Fibroblast of the conjunctiva (primary cell): ENCODE results near the gene CEP164.
"Not testable (repeated sequence)": the region's sequence is repeated elsewhere in the genome, so short reads cannot be mapped to it uniquely, and the experiment has no call there.

Source experiments
- DNase-seq: peaks from one replicate; pipeline ENCODE4 v3.0.0-alpha.2; 2010; ENCODE audit warnings: low read depth

Gene CEP164

DNA sequence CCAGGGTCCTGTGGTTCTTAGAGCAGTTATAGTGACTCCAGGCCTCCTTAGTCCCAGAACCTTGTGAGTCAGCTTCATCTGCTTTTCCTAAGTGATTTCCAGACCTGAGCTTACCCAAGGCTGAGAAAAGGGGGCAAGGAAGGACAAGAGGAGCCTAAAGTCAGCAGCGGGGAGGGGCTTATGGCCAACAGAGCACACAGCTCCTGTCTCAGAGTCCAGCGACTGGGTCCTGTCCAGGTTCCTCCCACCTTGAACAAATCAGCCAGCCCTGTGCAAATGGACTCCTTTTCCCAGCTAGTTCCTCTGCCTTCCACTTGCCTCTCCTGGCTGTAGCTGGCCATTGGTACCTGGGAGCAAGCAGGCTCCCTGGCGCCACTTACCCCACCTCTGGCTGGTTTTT, 22.5 kb upstream of the CEP164 start:
- DNase-seq = no peak

DNA sequence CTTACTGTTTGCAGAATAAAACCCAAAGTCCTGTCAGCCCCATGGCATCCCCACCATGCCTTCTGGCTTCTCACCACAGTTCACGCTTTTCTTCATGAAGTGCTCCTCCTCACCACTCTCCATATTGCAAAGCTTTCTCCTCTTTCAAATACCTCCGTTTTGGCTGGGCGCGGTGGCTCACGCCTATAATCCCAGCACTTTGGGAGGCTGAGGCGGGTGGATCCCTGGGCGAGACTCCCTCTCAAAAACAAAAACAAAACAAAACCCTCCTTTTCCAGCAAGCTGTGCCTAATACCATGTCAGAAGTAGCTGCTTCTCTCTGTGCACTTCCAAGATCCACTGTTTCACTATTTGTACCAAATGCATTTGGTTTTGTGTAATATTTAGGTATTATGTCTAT, 18.3 kb upstream of the CEP164 start:
- DNase-seq = no peak

DNA sequence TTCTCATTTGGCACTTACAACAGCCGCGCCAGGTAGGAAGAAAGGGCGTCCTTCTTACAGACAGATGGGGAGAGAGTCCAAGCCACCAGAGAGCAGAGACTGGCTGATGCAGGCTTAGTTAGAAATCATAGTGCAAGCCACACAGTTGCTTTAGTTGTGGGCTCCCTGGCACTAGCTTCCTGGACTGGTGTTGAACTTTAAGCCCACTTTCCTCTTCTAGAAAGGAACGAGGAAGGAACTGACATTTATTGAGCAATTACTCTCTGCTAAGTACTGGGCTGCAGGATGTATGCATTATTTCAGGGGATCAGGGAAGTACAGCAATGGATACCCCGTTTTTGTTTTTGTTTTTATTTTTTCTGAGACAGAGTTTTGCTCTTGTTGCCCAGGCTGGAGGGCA, 14.6 kb upstream of the CEP164 start:
- no peak for DNase-seq

- DNase-seq = no peak
These were observed 13.6 kb upstream of the CEP164 start for GRCh38 chr11:117313828-117314768.

DNA sequence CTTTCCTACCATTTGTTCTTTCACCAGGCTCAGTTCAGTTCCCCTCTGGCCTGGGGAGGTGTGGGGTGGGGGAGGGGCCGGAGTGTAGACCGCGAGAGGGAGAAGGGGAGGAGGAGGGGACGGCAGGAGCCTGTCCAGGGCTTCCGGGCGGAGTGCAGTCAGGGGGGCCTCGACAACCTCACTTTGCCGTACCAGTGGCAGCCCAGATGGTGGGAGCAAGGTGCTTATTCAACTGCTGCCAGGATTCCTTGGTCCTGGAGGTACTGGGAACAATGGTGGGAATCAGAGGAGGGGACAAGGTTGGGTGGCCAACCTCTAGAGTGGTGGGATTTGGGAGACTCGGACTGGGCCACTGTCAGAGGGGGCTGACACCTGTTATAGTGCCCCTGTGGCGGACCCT, 12.8 kb upstream of the CEP164 start:
- no peak for DNase-seq

GRCh38 chr11:117315285-117316196, 12.1 kb upstream of the CEP164 start:
- no peak for DNase-seq

DNA sequence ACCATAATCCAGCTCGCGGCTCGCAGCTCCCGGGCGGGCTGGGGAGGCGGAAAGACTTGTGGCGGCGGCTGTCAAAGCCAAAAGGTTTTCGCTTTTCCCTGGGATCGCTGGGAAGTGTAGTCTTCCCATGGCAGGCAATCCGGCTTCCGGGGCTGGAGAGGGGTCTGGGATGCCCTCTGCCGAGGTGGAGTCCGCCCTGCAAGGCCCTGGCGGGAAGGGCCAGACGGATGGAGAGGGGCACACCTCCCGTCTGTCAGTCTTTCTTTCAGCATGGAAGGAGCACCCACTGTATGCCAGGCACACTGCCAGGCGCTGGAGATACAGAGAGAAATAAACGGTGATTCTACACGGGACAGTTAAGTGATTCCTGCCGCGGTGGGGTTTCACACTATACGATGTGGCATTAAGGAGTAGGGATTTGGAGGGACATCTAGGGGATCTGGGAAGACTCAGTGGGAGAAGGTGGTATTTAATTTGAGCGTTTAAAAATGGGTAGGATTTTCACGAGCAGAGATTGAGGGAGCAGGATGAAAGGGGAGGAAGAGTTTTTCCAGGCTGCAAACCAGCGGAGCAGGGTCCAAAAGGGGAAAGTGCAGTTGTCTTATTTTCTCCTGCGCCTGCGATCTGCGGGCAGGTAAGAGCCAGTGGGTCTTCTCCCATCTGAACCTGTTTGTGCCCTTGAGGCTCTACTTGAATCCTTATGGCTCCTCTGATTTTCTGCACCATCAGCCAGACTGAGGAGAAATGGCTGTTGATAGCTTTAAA, 11.3 kb upstream of the CEP164 start, which contains the start of gene BACE1:
BACE1 (minus strand) TSS at position 60 of the 765 bp plus-strand sequence. CDS start 461 bp downstream, outside the sequence.
- peak; percentile 81 for DNase-seq

DNA sequence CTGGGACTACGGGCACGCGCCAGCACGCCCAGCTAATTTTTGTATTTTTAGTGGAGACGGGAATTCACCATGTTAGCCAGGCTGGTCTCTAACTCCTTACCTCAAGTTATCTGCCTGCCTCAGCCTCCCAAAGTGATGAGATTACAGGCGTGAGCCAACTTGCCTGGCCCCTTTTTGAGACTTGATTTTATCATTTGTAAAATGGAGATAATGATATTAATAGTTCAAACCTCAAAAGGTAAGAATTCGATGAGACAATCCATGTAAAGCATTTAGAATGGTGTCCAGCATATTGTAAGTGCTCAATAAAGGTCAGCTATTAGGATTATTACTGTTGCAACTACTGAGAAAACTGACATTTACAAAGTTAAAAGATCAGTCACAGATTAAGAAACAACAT, 8.9 kb upstream of the CEP164 start:
- no peak for DNase-seq

DNA sequence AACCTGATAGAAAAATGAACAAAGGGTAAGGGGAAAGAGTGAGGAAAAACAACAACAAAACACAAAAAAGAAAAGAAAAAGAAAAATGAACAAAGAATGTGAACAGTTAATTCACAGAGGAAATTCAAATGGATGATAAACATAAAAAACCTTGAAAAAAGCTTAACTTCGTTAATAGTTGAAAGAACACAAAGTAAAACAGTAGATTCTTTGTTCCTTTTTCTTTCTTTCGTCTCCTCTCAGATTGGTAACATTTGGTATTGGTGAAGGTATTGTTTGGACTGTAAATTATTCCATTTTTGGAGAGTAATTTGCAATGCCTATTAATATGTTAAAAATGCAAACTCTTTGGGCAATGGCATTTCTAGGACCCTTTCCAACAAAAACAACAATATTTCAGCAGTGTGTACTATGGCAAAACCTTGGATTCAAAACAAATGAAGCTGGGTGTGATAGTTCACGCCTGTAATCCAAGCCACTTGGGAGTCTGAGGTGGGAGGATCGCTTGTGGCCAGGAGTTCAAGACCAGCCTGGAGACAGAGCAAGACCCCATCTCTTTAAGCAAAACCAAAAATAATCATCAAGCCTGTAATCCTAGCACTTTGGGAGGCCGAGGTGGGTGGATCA, 8.3 kb upstream of the CEP164 start:
- peak; percentile 76 for DNase-seq

DNA sequence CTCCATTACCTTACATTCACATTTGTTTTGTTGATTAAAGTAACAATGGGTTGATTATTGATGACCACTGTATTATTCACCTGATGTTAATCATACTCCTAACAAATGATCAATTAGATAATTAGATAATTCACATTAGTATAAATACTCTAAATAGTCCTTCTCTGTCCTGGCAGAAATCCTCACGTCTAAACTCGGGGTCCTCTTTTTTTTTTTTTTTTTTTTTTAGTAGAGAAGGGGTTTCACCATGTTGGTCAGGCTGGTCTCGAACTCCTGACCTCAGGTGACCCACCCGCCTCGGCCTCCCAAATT, 443 bp upstream of the CEP164 start:
- DNase-seq = not testable (repeated sequence)

GRCh38 chr11:117328375-117329010, 839 bp downstream of the CEP164 start:
- DNase-seq = peak; percentile 4

DNA sequence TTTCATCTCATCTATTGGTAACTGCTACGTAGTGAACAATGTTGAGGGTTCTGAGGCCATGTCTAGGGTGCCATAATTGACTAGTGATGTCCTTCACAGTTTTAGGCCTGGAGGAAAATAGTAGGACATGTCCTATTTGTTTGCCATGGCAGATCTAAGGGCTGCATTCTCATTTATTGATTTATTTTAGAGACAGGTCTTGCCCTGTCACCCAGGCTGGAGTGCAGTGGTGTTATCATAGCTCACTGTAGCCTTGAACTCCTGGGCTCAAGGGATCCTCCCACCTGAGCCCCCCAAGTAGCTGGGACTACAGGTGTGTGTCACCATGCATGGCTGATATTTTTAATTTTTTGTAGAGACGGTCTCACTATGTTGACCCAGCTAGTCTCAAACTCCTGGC, 5.2 kb downstream of the CEP164 start:
- DNase-seq = no peak

- DNase-seq = no peak
These were observed 6.3 kb downstream of the CEP164 start for GRCh38 chr11:117333917-117334316.

DNA sequence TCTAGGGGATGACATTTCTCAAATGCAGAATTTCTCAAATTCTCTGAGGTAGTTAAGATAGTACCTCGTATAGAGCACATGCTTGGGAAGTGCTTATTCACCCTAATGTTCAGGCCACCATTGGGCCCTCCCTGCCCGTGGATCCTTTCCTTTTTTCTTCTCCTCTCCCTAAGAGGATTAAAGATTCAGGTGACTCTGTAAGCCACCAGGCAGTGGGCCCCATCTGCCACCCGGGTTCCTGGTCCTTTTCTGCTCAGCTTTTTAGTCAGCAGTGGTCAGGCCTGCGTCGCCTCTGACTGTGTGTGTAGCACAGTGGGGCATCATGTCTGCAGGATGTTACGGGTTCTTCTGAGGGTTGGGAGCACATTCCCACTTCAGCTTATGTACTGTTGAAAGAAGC, 7.2 kb downstream of the CEP164 start:
- DNase-seq = no peak

GRCh38 chr11:117335399-117335798, 7.7 kb downstream of the CEP164 start:
- DNase-seq = no peak

GRCh38 chr11:117337076-117337475, 9.4 kb downstream of the CEP164 start:
- DNase-seq = no peak

- no peak for DNase-seq
These were observed 17.4 kb downstream of the CEP164 start for GRCh38 chr11:117345039-117345438.

GRCh38 chr11:117354550-117354949, 26.9 kb downstream of the CEP164 start:
- no peak for DNase-seq

GRCh38 chr11:117356126-117356890, 28.7 kb downstream of the CEP164 start:
- no peak for DNase-seq

DNA sequence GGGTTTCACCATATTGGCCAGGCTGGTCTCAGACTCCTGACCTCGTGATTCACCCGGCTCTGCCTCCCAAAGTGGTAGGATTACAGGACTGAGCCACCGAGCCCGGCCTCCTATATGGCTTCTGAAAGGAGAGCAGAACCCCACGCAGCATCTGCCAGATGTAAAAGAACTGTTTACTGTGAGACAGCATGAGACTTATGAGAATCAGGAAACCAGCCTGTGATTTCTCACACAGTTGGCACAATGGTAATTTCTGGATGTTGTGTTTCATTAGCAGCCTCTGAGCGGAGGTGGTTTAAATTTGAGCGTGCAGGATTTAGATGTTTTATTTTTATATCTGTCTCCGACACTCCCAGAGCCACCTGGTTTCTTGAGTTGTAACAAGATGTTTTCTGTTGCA, 33.8 kb downstream of the CEP164 start:
- DNase-seq = no peak
